ENCODE results near the gene EPAS1.

DNA sequence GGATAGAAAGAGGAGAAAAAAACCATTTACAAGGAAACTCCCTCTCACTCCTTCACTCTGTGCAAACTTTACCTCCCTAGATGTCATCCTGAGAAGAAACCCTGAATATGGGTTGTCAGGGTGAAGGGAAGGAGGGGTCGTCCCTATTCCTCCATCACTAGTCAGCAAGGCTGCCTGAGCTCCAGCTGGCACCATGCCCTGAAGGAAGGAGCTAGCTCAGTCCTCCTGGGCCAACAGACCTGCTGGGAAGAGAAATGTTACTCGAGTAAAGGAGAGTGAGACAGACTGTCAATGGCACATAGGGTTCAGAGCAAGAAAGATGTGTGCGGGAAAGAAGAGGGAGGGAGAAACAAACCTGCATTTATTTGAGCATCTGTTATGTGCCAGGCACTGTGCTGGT is 18.3 kb upstream of the EPAS1 start:
- TF ChIP-seq YY1 (IDR thresholded peaks at IDR 0.05; ENCODE audit: insufficient read depth, insufficient read length) (no peak), ZNF274 (IDR thresholded peaks at IDR 0.05; ENCODE audit: low read depth, low read length) (no peak), SUZ12 (IDR thresholded peaks at IDR 0.05; ENCODE audit: extremely low read depth, insufficient read depth, insufficient read length) (no peak)
